Uterus (tissue), 4 donors: ENCODE results near the gene SETD3. TPM values are rescaled to one million over a fixed set of nuclear protein-coding genes. Genes with fewer than 3 reads are reported as not detected.

ENCODE experiments used
- DNase-seq, 2 donors: peaks; one replicate each; pipeline ENCODE4 v3.0.0-alpha.2; 2019 to 2020
- H3K27ac ChIP-seq, 2 donors: fragments of 200-600 bp; sonication (generic); 1 replicate in 1 of 2; 2 replicates in 1 of 2; pipeline ENCODE4 v1.5.1; 2016 to 2018
- H3K27me3 ChIP-seq, 2 donors: fragments of 200-600 bp; sonication (generic); one replicate each; pipeline ENCODE4 v1.5.1; 2018 to 2019; ENCODE audit warnings: control low read depth in 1 of 2
- H3K36me3 ChIP-seq, 2 donors: fragments of 200-600 bp; sonication (generic); one replicate each; pipeline ENCODE4 v1.5.1; 2019; ENCODE audit warnings: control low read depth in 1 of 2
- H3K4me1 ChIP-seq, 2 donors: fragments of 200-600 bp; sonication (generic); one replicate each; pipeline ENCODE4 v1.5.1; 2018 to 2019; ENCODE audit warnings: control low read depth in 1 of 2
- H3K4me3 ChIP-seq, 2 donors: fragments of 200-600 bp; sonication (generic); 1 replicate in 1 of 2; 2 replicates in 1 of 2; pipeline ENCODE4 v1.5.1; 2018 to 2019; ENCODE audit warnings: mild to moderate bottlenecking in 1 of 2
- H3K9me3 ChIP-seq, 2 donors: fragments of 200-600 bp; sonication (generic); one replicate each; pipeline ENCODE4 v1.5.1; 2019; ENCODE audit warnings: control low read depth in 1 of 2
- POLR2A ChIP-seq, 2 donors: fragments of 450-650 bp; IDR thresholded peaks; one replicate each; pipeline ENCODE4 v1.6.1; 2016; ENCODE audit warnings: antibody characterized with exemption in 2 of 2, mild to moderate bottlenecking in 1 of 2, moderate library complexity in 1 of 2
- intact Hi-C: fragments of 100-400 bp; cut with DNase I; formaldehyde crosslinking; loops from one replicate; pipeline ENCODE4 v1.15.1; 2023; ENCODE audit warnings: low total_unique reads
- total RNA-seq, 4 donors: library from RNA; depleted of rRNA in 3 of 4; stranded (reverse); fragments of >200 nt in 3 of 4; gene quantifications; one replicate each; pipeline versions ENCODE4 v1.1.0 to v1.2.4, GENCODE V29; 2014 to 2023
- TF ChIP-seq, protein P1 (sequence below), 4 experiments: fragments of 200-600 bp in 2 of 4; fragments of 450-650 bp in 2 of 4; sonication (generic) in 2 of 4; IDR thresholded peaks; one replicate each; pipeline ENCODE4 v1.5.1; 2016 to 2019; ENCODE audit warnings: antibody characterized with exemption in 4 of 4, mild to moderate bottlenecking in 2 of 4, moderate library complexity in 1 of 4
- donor health status: DM: yes; HTN: yes; CAD: no.

SETD3 gene
- total RNA-seq, 4 donors from 2014 or later: 98.1 to 151 (median 121) TPM

DNA sequence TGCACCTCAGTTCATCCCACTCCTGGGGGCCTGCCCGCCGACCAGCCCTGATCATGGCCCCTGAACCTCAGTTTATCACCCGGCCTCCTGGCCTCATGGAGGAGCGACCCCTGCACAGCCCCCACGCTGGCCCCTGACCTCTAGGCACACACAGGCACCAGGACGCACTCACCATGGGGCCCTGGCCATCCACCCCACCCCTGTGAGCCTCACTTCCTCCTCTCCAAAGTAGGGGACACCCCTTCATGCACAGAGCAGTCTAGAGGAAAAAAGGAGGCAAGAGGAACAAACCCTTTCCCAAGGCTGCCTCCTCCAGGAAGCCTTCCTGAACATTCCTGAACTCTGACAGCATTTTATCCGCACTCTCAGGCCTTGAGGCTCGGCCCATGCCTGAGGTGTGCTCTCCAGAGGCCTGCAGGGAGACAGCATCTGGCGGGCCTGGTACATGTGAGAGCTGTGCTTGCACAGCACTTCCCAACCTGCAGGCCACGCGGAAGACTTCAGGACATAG, 40.0 kb upstream of the SETD3 start:
- no peaks in the 10 kb centered on the region for H3K36me3 ChIP-seq
- peaks cover 0 to 20% of the 10 kb centered on the region in 2 donors for H3K4me1 ChIP-seq
- no peak for TF ChIP-seq POLR2A (IDR thresholded peaks at IDR 0.05)
- TF ChIP-seq, protein P1, sequence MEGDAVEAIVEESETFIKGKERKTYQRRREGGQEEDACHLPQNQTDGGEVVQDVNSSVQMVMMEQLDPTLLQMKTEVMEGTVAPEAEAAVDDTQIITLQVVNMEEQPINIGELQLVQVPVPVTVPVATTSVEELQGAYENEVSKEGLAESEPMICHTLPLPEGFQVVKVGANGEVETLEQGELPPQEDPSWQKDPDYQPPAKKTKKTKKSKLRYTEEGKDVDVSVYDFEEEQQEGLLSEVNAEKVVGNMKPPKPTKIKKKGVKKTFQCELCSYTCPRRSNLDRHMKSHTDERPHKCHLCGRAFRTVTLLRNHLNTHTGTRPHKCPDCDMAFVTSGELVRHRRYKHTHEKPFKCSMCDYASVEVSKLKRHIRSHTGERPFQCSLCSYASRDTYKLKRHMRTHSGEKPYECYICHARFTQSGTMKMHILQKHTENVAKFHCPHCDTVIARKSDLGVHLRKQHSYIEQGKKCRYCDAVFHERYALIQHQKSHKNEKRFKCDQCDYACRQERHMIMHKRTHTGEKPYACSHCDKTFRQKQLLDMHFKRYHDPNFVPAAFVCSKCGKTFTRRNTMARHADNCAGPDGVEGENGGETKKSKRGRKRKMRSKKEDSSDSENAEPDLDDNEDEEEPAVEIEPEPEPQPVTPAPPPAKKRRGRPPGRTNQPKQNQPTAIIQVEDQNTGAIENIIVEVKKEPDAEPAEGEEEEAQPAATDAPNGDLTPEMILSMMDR (IDR thresholded peaks at IDR 0.05): no peak
- DNase-seq: no peak
- H3K27ac ChIP-seq: no peak overlapping the region
- no peaks in the 10 kb centered on the region for H3K9me3 ChIP-seq
- H3K27me3 ChIP-seq: no peaks in the 10 kb centered on the region
- intact Hi-C loops: loop anchor here (10.0 kb wide), 1 partner anchor 84 kb away; the partner anchor contains the start of gene CCDC85C
- H3K4me3 ChIP-seq: no peak overlapping the region

DNA sequence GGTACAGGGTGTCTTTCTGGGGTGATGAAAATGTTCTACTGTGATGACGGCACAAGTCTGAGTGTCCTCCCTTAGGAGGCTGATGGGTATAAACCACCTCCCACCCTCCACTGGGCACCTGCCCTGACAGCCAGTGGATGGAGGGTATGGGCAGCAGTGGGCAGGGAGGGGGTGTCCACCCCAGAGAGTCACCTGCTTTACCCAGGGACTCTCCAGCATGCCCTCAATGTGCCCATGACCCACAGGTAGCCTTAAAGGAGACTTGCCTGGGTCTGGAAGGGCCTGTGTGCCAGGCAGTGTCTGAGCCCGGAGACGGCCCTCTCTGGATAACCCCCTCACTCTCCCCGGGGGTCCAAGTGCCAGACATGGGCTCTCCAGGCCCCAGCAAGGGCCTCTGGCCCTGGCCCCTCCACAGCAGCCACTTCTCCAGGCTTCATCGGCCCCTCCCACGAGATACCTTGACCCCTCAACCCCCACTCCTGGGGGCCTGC, 39.3 kb upstream of the SETD3 start:
- H3K4me1 ChIP-seq: peaks cover 0 to 20% of the 10 kb centered on the region in 2 donors
- intact Hi-C loops: loop anchor here (2.0 to 10.0 kb wide), 2 partner anchors 85 to 109 kb away; partner anchors contain the start of gene CCDC85C
- no peaks in the 10 kb centered on the region for H3K36me3 ChIP-seq
- H3K27ac ChIP-seq: no peak overlapping the region
- H3K27me3 ChIP-seq: no peaks in the 10 kb centered on the region
- no peak overlapping the region for H3K4me3 ChIP-seq
- H3K9me3 ChIP-seq: no peaks in the 10 kb centered on the region
- DNase-seq: peak in 1 of 2 donors; percentile 13
- TF ChIP-seq POLR2A (IDR thresholded peaks at IDR 0.05): no peak
- TF ChIP-seq, protein P1 (IDR thresholded peaks at IDR 0.05): no peak

DNA sequence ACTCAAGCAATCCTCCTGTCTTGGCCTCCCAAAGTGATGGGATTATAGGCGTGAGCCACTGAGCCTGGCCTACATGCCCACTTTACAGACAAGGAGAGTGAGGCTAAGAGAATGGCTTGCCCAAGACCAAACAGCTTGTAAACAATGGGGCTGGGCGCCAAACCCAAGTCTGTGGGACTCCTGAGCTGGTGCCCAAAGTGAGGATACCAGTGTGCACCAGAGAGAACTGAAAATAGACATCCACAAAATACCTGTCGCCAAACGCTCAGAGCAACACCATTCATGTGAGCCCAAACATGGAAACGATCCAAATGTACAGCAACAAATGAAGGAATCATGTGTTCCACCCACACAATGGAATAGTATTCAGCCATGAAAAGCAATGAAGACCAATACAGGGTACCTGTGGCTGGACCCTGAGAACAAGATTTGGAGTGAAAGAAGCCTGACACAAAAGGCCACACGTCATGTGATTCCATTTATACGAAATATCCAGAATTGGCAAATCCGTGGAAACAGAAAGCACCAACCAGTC, 38.8 kb upstream of the SETD3 start:
- Histone ChIP-seq H3K36me3 (no peaks in the 10 kb centered on the region), H3K4me3 (no peak overlapping the region), H3K9me3 (no peaks in the 10 kb centered on the region), H3K27ac (no peak overlapping the region), H3K4me1 (peaks cover 0 to 20% of the 10 kb centered on the region in 2 donors), H3K27me3 (no peaks in the 10 kb centered on the region)
- intact Hi-C loops: loop anchor here (2.0 kb wide), 1 partner anchor 109 kb away; no protein-coding TSS in a partner anchor
- peak; percentile 13 to 22 for DNase-seq
- TF ChIP-seq POLR2A (IDR thresholded peaks at IDR 0.05): no peak
- TF ChIP-seq, protein P1 (IDR thresholded peaks at IDR 0.05): no peak

DNA sequence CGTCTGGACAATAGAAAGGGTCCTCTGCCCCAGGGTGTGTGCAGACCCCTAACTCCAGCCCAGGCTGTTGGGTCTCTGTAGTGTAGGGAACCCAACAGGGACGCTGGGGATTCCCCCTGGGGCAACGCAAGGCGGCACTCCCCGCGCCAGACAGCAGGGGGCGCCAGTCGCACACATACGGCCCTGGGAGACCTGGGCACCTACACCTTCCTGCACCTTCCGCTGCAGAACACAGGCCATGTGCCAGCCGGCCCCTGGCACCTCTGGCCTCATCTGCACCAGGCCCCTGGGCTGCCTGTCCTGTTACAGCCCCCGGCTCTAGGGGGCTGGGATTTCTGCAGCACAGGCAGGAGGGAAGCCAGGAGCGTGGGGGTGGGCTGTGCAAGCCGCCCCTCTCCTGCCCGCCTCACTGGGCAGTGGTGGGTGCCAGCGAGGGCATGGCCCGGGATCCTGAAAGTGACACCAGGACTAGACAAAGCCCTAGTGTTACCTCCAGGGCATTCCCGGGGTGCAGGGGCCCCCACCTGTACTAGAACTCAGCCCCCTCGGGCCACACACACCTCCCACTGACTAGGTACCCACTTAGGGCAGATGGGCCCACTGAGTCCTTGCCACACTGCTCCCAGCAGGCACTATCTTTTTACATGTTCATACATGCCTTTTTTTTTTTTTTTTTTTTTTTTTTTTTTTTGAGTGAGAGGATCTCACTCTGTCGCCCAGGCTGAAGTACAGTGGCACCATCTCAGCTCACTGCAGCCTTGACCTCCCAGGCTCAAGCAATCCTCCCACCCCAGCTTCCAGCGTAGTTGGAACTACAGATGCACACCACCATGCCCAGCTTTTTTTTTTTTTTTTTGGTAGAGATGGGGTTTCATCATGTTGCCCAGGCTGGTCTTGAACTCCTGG, 38.0 kb upstream of the SETD3 start:
- TF ChIP-seq, protein P1 (IDR thresholded peaks at IDR 0.05): peak; percentile 98 to 99 (median 98)
- peak in 1 of 2 donors; percentile 29 for TF ChIP-seq POLR2A (IDR thresholded peaks at IDR 0.05)
- Histone ChIP-seq H3K4me1 (peaks cover 0 to 17% of the 10 kb centered on the region in 2 donors), H3K27ac (no peak overlapping the region), H3K4me3 (no peak overlapping the region), H3K36me3 (no peaks in the 10 kb centered on the region), H3K9me3 (no peaks in the 10 kb centered on the region), H3K27me3 (no peaks in the 10 kb centered on the region)
- intact Hi-C loops: loop anchor here (2.0 kb wide), 1 partner anchor 110 kb away; no protein-coding TSS in a partner anchor
- peak; percentile 77 to 78 for DNase-seq
